HUDEP-2 (cell line): ENCODE results near the gene MRPL39.

Source experiments
- DNase-seq, 76 experiments: peaks; one replicate each; lab custom pipeline; 2025; ENCODE audit not compliant: unreplicated experiment in 76 of 76; lab: John Stamatoyannopoulos, UW

Gene MRPL39

GRCh38 chr21:25569711-25570110, 37.6 kb downstream of the MRPL39 start:
- DNase-seq: no peak

- no peak for DNase-seq
Observed at GRCh38 chr21:25569084-25569483, 38.2 kb downstream of the MRPL39 start.

GRCh38 chr21:25568246-25568645, 39.0 kb downstream of the MRPL39 start:
- no peak for DNase-seq

GRCh38 chr21:25567472-25567871, 39.8 kb downstream of the MRPL39 start:
- DNase-seq: no peak

- no peak for DNase-seq
Observed at GRCh38 chr21:25566645-25567044, 40.6 kb downstream of the MRPL39 start.

GRCh38 chr21:25565272-25566211, 41.7 kb downstream of the MRPL39 start:
- no peak for DNase-seq

- DNase-seq: no peak
Observed at GRCh38 chr21:25564349-25564948, 42.8 kb downstream of the MRPL39 start.

GRCh38 chr21:25563361-25564116, 43.7 kb downstream of the MRPL39 start:
- DNase-seq: peak in 11 of 76 experiments; percentile 11 to 50 (median 17)

GRCh38 chr21:25562660-25563059, 44.6 kb downstream of the MRPL39 start:
- DNase-seq: peak in 1 of 76 experiments; percentile 38

GRCh38 chr21:25561668-25562641, 45.3 kb downstream of the MRPL39 start:
- peak in 46 of 76 experiments; percentile 12 to 86 (median 46) for DNase-seq

GRCh38 chr21:25560891-25561290, 46.4 kb downstream of the MRPL39 start:
- no peak for DNase-seq

- DNase-seq: no peak
Observed at GRCh38 chr21:25560271-25560685, 47.0 kb downstream of the MRPL39 start.

- no peak for DNase-seq
Observed at GRCh38 chr21:25559746-25560145, 47.5 kb downstream of the MRPL39 start.

GRCh38 chr21:25558123-25558522, 49.2 kb downstream of the MRPL39 start:
- DNase-seq: no peak

GRCh38 chr21:25557180-25557579, 50.1 kb downstream of the MRPL39 start:
- DNase-seq: no peak

GRCh38 chr21:25556091-25556490, 51.2 kb downstream of the MRPL39 start:
- no peak for DNase-seq

- DNase-seq: no peak
Observed at GRCh38 chr21:25555492-25555891, 51.8 kb downstream of the MRPL39 start.

- DNase-seq: no peak
Observed at GRCh38 chr21:25552856-25553255, 54.4 kb downstream of the MRPL39 start.

- DNase-seq: no peak
Observed at GRCh38 chr21:25551569-25551968, 55.7 kb downstream of the MRPL39 start.
